ENCODE results near the gene ANXA4.

DNA sequence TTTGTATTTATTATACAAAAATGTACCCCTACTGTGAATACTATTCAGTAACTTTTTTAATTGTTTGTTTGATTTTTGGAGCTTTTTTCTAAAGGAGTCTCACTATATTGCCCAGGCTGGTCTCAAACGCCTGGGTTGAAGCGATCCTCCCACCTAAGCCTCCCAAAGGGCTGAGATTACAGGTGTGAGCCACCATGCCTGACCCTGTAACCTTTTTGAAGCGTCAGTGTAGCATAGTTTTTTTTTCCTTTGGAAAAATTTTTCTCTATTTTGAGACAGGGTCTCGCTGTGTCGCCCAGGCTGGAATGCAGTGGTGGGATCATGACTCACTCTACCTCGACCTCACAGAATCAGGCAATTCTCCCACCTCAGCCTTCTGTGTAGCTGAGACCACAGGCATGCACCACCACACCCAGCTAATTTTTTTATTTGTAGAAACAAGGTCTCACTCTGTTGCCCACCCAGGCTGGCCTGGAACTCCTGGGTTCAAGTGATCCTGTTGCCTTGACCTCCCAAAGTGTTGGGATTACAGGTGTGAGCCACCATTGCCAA, 89.5 kb downstream of the ANXA4 start:
- TF ChIP-seq, protein P1, sequence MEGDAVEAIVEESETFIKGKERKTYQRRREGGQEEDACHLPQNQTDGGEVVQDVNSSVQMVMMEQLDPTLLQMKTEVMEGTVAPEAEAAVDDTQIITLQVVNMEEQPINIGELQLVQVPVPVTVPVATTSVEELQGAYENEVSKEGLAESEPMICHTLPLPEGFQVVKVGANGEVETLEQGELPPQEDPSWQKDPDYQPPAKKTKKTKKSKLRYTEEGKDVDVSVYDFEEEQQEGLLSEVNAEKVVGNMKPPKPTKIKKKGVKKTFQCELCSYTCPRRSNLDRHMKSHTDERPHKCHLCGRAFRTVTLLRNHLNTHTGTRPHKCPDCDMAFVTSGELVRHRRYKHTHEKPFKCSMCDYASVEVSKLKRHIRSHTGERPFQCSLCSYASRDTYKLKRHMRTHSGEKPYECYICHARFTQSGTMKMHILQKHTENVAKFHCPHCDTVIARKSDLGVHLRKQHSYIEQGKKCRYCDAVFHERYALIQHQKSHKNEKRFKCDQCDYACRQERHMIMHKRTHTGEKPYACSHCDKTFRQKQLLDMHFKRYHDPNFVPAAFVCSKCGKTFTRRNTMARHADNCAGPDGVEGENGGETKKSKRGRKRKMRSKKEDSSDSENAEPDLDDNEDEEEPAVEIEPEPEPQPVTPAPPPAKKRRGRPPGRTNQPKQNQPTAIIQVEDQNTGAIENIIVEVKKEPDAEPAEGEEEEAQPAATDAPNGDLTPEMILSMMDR (IDR thresholded peaks at IDR 0.05) = no peak
- TF ChIP-seq POLR2A (IDR thresholded peaks at IDR 0.05) = no peak

Measured in thyroid gland (tissue), 4 donors.